Measurements from ENCODE around the gene PTPRR. TPM values are rescaled to one million over a fixed set of nuclear protein-coding genes. Genes with fewer than 3 reads are reported as not detected.

PTPRR gene
- total RNA-seq, 4 donors from 2014 or later = 0.57 to 2.1 (median 0.84) TPM

DNA sequence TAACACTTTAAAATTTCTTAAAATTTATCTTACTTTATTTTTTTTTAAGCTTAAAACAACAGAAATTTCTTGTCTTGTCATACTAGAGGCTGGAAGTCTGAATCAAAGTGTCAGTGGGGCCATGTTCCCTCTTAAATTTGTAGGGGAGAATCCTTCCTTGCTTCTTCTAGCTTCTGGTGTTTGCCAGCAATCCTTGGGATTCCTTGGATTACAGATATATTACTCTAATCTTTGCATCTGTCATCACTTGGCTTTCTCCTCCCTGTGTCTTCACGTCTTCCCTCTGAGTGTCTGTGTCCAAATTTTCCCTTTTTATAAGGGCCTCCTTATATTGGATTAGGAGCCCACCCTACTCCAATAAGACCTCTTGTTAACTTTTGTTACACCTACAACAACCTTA is 147.7 kb downstream of the PTPRR start:
- no peaks in the 10 kb centered on the region for H3K4me1 ChIP-seq
- TF ChIP-seq POLR2A (IDR thresholded peaks at IDR 0.05; ENCODE audit: low read depth) (no peak), EP300 (IDR thresholded peaks at IDR 0.05) (no peak)
- no peak overlapping the region for H3K4me3 ChIP-seq
- no peaks in the 10 kb centered on the region for H3K27me3 ChIP-seq
- H3K9me3 ChIP-seq = no peaks in the 10 kb centered on the region
- no peak for DNase-seq (ENCODE audit: extremely low spot score)
- intact Hi-C loops (cut with DNase I) = no loop called here
- H3K27ac ChIP-seq (replicated peaks in 1 of 4) = no peak overlapping the region
- 42% methylated on average over 1 of the region's 1 CpG for WGBS
- H3K36me3 ChIP-seq = no peaks in the 10 kb centered on the region

DNA sequence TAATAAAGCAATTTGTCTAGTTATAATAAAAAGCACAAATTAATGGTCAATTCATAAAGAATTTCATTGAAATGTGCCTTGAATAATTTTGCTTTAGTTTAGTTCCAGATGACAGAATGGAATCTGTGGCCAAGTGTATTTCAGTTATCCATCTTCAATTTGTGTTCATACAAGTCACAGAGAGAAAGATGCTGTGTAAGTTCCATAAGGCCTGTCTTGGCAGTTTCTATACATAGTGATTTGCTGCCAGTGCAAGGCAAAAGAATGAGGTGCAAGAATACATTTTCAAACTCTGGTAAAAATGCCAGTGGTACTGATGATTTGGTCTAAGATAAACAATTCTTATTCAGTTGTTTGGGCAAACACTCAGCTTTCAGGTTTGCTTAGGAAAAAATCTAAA is 149.0 kb downstream of the PTPRR start:
- H3K4me1 ChIP-seq = no peaks in the 10 kb centered on the region
- no peak for DNase-seq (ENCODE audit: extremely low spot score)
- H3K4me3 ChIP-seq = no peak overlapping the region
- H3K27me3 ChIP-seq = no peaks in the 10 kb centered on the region
- intact Hi-C loops (cut with DNase I) = no loop called here
- H3K9me3 ChIP-seq = no peaks in the 10 kb centered on the region
- H3K36me3 ChIP-seq = no peaks in the 10 kb centered on the region
- no peak overlapping the region for H3K27ac ChIP-seq (replicated peaks in 1 of 4)
- TF ChIP-seq, protein P1, sequence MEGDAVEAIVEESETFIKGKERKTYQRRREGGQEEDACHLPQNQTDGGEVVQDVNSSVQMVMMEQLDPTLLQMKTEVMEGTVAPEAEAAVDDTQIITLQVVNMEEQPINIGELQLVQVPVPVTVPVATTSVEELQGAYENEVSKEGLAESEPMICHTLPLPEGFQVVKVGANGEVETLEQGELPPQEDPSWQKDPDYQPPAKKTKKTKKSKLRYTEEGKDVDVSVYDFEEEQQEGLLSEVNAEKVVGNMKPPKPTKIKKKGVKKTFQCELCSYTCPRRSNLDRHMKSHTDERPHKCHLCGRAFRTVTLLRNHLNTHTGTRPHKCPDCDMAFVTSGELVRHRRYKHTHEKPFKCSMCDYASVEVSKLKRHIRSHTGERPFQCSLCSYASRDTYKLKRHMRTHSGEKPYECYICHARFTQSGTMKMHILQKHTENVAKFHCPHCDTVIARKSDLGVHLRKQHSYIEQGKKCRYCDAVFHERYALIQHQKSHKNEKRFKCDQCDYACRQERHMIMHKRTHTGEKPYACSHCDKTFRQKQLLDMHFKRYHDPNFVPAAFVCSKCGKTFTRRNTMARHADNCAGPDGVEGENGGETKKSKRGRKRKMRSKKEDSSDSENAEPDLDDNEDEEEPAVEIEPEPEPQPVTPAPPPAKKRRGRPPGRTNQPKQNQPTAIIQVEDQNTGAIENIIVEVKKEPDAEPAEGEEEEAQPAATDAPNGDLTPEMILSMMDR (IDR thresholded peaks at IDR 0.05) = no peak

DNA sequence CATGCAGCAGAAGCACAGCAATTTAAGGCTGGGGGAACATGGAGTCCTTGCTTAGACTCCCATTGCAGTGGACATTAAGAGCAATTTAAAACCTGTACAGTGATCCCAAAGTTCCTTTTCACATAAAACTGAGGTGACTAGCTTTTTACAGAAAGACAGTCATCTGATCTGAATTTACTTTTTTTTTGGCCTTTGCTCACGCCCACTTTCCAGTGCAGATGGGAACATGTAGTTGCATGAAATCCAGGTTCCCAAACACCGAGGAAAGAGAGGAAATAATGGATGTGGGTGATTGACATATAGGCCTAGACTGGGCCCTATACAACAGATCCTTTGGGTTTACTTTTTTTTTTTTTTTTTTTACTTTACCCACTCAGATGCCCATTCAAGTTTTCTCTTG is 156.9 kb downstream of the PTPRR start:
- H3K4me3 ChIP-seq = no peak overlapping the region
- DNase-seq (ENCODE audit: extremely low spot score) = no peak
- TF ChIP-seq, protein P1 (IDR thresholded peaks at IDR 0.05) = no peak
- TF ChIP-seq POLR2AphosphoS5 (IDR thresholded peaks at IDR 0.05) (no peak), EP300 (IDR thresholded peaks at IDR 0.05) (no peak), POLR2A (IDR thresholded peaks at IDR 0.05; ENCODE audit: low read depth) (no peak)
- H3K4me1 ChIP-seq = no peaks in the 10 kb centered on the region
- H3K36me3 ChIP-seq = no peaks in the 10 kb centered on the region
- no peaks in the 10 kb centered on the region for H3K27me3 ChIP-seq
- peaks cover 0 to 3% (median 0%) of the 10 kb centered on the region in 4 donors for H3K9me3 ChIP-seq
- intact Hi-C loops (cut with DNase I) = no loop called here
- WGBS = 75% methylated on average over 2 of the region's 2 CpGs
- H3K27ac ChIP-seq (replicated peaks in 1 of 4) = no peak overlapping the region

DNA sequence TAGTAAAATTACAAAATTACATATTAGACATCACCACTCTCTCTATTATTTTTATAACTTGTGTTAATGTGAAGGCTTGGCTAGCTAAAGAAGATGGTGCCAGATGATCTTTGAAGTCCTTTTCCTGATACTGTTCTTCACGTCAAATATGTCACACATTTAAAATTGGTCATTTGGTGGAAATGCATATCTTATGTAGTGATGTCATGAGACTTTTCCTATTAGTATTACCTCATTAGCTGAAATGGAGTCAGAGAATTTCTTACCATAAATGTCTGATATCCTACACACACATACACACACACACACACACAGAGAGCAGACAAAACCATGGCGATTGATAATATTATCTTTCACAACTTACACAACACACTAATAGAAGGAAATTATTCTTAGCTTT is 158.5 kb downstream of the PTPRR start:
- WGBS = 63% methylated on average over 2 of the region's 2 CpGs
- DNase-seq (ENCODE audit: extremely low spot score) = no peak
- intact Hi-C loops (cut with DNase I) = no loop called here
- TF ChIP-seq EP300 (IDR thresholded peaks at IDR 0.05) = no peak
- no peak for TF ChIP-seq POLR2AphosphoS5 (IDR thresholded peaks at IDR 0.05)
- no peak for TF ChIP-seq POLR2A (IDR thresholded peaks at IDR 0.05; ENCODE audit: low read depth)
- TF ChIP-seq, protein P1 (IDR thresholded peaks at IDR 0.05) = no peak
- no peak overlapping the region for H3K27ac ChIP-seq (replicated peaks in 1 of 4)
- H3K27me3 ChIP-seq = no peaks in the 10 kb centered on the region
- no peaks in the 10 kb centered on the region for H3K4me1 ChIP-seq
- peaks cover 0 to 3% (median 0%) of the 10 kb centered on the region in 4 donors for H3K9me3 ChIP-seq
- no peak overlapping the region for H3K4me3 ChIP-seq
- no peaks in the 10 kb centered on the region for H3K36me3 ChIP-seq

DNA sequence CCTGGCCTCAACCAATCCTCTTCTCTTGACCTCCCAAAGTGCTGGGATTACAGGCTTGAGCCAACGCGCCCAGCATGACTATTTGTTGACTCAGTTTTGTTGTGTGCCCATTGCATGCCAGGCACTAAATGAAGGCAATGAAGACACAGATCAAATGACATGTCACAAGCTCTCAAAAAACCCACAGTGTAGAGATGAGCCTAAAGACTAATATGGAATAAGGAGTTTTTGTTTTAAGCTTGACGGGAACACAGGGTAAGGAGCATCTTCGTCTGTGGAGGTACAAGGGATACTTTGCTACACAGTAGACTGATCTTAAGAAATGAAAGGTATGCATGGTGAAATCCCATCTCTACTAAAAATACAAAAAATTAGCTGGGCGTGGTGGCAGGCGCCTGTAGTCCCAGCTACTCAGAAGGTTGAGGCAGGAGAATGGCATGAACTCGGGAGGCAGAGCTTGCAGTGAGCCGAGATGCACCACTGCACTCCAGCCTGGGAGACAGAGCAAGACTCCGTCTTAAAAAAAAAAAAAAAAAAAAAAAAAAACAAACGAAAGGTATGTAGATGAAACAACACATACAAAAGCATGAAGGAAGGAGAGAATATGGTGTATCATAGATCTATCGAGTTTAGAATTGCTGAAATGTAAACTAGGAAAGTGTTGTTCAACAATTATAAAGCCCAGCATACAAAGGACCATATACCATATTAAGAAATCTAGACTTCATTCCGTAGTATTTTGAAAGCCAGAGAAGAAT is 161.2 kb downstream of the PTPRR start:
- Histone ChIP-seq H3K4me1 (no peaks in the 10 kb centered on the region), H3K27ac (replicated peaks in 1 of 4) (no peak overlapping the region), H3K27me3 (no peaks in the 10 kb centered on the region), H3K9me3 (no peaks in the 10 kb centered on the region), H3K4me3 (no peak overlapping the region), H3K36me3 (no peaks in the 10 kb centered on the region)
- no peak for DNase-seq (ENCODE audit: extremely low spot score)
- no peak for TF ChIP-seq POLR2A (IDR thresholded peaks at IDR 0.05; ENCODE audit: low read depth)
- TF ChIP-seq, protein P1 (IDR thresholded peaks at IDR 0.05) = no peak
- no peak for TF ChIP-seq EP300 (IDR thresholded peaks at IDR 0.05)
- no peak for TF ChIP-seq POLR2AphosphoS5 (IDR thresholded peaks at IDR 0.05)
- intact Hi-C loops (cut with DNase I) = no loop called here
- WGBS = 92% methylated on average over 12 of the region's 12 CpGs

All from esophagus muscularis mucosa (tissue), 4 donors.